Lower lobe of right lung (tissue), 2 donors: ENCODE results near the gene FBL. TPM values are rescaled to one million over a fixed set of nuclear protein-coding genes. Genes with fewer than 3 reads are reported as not detected.

Source experiments
- ATAC-seq, 2 donors: fragments of 200-7000 bp; cut with Tn5 transposase; one replicate each; pipeline ENCODE4 v1.9.1; 2020 to 2022; ENCODE audit warnings: mild to moderate bottlenecking in 2 of 2, moderate library complexity in 2 of 2
- DNase-seq: peaks from one replicate; pipeline ENCODE4 v3.0.0-alpha.2; 2020
- H3K27ac ChIP-seq: fragments of 200-600 bp; one replicate; pipeline ENCODE4 v1.8.0; 2022
- H3K27me3 ChIP-seq: fragments of 200-600 bp; one replicate; pipeline ENCODE4 v1.8.0; 2022; ENCODE audit warnings: low read depth
- H3K36me3 ChIP-seq: fragments of 200-600 bp; one replicate; pipeline ENCODE4 v1.8.0; 2022; ENCODE audit warnings: mild to moderate bottlenecking
- H3K4me1 ChIP-seq: fragments of 200-600 bp; one replicate; pipeline ENCODE4 v1.8.0; 2022
- H3K4me3 ChIP-seq: fragments of 200-600 bp; one replicate; pipeline ENCODE4 v1.8.0; 2022; ENCODE audit warnings: mild to moderate bottlenecking
- H3K9me3 ChIP-seq: fragments of 200-600 bp; one replicate; pipeline ENCODE4 v1.8.0; 2022
- CTCF ChIP-seq: fragments of 200-600 bp; IDR thresholded peaks from one replicate; pipeline ENCODE4 v1.8.0; 2022; ENCODE audit warnings: antibody characterized with exemption, mild to moderate bottlenecking
- intact Hi-C: fragments of 100-400 bp; cut with DNase I; formaldehyde crosslinking; loops from one replicate; pipeline ENCODE4 v1.11.0; 2022
- total RNA-seq: library from RNA; stranded (reverse); fragmentation: NEBNext Ultra II Directional; extraction: Animal tissue kit (Norgen Biotek cat#: 25700); gene quantifications from one replicate; pipeline ENCODE4 v1.2.1, GENCODE V29; 2021
- donor health status: DM: no; HTN: yes; CAD: no; lungs with severe emphysema.

Gene FBL
- total RNA-seq, 1 donor from 2014 or later, result 117 TPM

GRCh38 chr19:39830406-39830805 is 15.8 kb downstream of the FBL start:
- no peak for TF ChIP-seq CTCF
- Histone ChIP-seq H3K4me1 (peaks cover 14% of the 10 kb centered on the region), H3K4me3 (no peak overlapping the region), H3K27ac (no peak overlapping the region), H3K27me3 (no peaks in the 10 kb centered on the region), H3K36me3 (peaks cover 74% of the 10 kb centered on the region), H3K9me3 (no peaks in the 10 kb centered on the region)
- no peak for ATAC-seq
- no peak for DNase-seq
- intact Hi-C loops, result no loop called here

- Histone ChIP-seq H3K36me3 (peaks cover 71% of the 10 kb centered on the region), H3K27ac (no peak overlapping the region), H3K4me1 (peaks cover 16% of the 10 kb centered on the region), H3K9me3 (no peaks in the 10 kb centered on the region), H3K27me3 (no peaks in the 10 kb centered on the region), H3K4me3 (no peak overlapping the region)
- ATAC-seq (no peak), DNase-seq (no peak)
- intact Hi-C loops, result no loop called here
- no peak for TF ChIP-seq CTCF
These were observed 16.4 kb downstream of the FBL start for GRCh38 chr19:39829702-39830275.

- H3K27me3 ChIP-seq, result no peaks in the 10 kb centered on the region
These were observed 17.5 kb downstream of the FBL start for GRCh38 chr19:39828654-39829032.

GRCh38 chr19:39828015-39828653 is 18.0 kb downstream of the FBL start:
- Histone ChIP-seq H3K9me3 (no peaks in the 10 kb centered on the region), H3K4me3 (no peak overlapping the region), H3K27me3 (no peaks in the 10 kb centered on the region), H3K27ac (no peak overlapping the region), H3K4me1 (peaks cover 17% of the 10 kb centered on the region), H3K36me3 (peaks cover 67% of the 10 kb centered on the region)
- DNase-seq (no peak), ATAC-seq (no peak)
- intact Hi-C loops, result no loop called here
- no peak for TF ChIP-seq CTCF

More at GRCh38 chr19:39828654-39829032, 17.5 kb downstream of the FBL start:
- no peak for ATAC-seq
- Histone ChIP-seq H3K4me3 (no peak overlapping the region), H3K36me3 (peaks cover 67% of the 10 kb centered on the region), H3K27ac (no peak overlapping the region), H3K9me3 (no peaks in the 10 kb centered on the region), H3K4me1 (peaks cover 16% of the 10 kb centered on the region)
- intact Hi-C loops, result no loop called here
- no peak for DNase-seq
- TF ChIP-seq CTCF, result no peak

- intact Hi-C loops, result no loop called here
- Histone ChIP-seq H3K9me3 (no peaks in the 10 kb centered on the region), H3K27ac (no peak overlapping the region), H3K4me3 (no peak overlapping the region), H3K27me3 (no peaks in the 10 kb centered on the region), H3K36me3 (peaks cover 67% of the 10 kb centered on the region), H3K4me1 (peaks cover 8% of the 10 kb centered on the region)
- no peak for DNase-seq
- no peak for ATAC-seq
- TF ChIP-seq CTCF, result no peak
These were observed 19.0 kb downstream of the FBL start for GRCh38 chr19:39827216-39827615.
